HG02970 (cell line): ENCODE measurements around the gene APC2.

Experiments
- ATAC-seq: cut with Tn5 transposase; IDR thresholded peaks from one replicate; pipeline ENCODE4 v1.9.1; 2021; ENCODE audit warnings: mild to moderate bottlenecking, moderate library complexity, moderate number of reproducible peaks; ENCODE audit not compliant: unreplicated experiment, low FRiP score

Gene APC2

GRCh38 chr19:1449467-1450442 is at the start of gene APC2:
APC2 (plus strand) TSS chr19:1450121; CDS start chr19:1453002, 2,881 bp downstream.
- ATAC-seq, result no peak

- no peak for ATAC-seq
Observed at GRCh38 chr19:1400281-1401137, 49.4 kb upstream of the APC2 start.

GRCh38 chr19:1401138-1401888 is 48.6 kb upstream of the APC2 start, which contains the start of gene GAMT:
GAMT (minus strand) TSS chr19:1401542; CDS start chr19:1401476, 66 bp downstream.
- no peak for ATAC-seq

- no peak for ATAC-seq
Observed at GRCh38 chr19:1401889-1402217, 48.1 kb upstream of the APC2 start.

GRCh38 chr19:1402411-1403070 is 47.4 kb upstream of the APC2 start:
- ATAC-seq, result no peak

GRCh38 chr19:1406774-1407527 is 43.0 kb upstream of the APC2 start:
- ATAC-seq, result peak; percentile 81

GRCh38 chr19:1407528-1408299 is 42.2 kb upstream of the APC2 start, which contains the start of gene DAZAP1:
DAZAP1 (plus strand) TSS chr19:1407586; CDS start chr19:1407774, 188 bp downstream.
- peak; percentile 26 for ATAC-seq

- ATAC-seq, result no peak
Observed at GRCh38 chr19:1408300-1409203, 41.4 kb upstream of the APC2 start.

- no peak for ATAC-seq
Observed at GRCh38 chr19:1409204-1410005, 40.5 kb upstream of the APC2 start.

GRCh38 chr19:1410136-1410786 is 39.7 kb upstream of the APC2 start:
- ATAC-seq, result no peak

- ATAC-seq, result no peak
Observed at GRCh38 chr19:1410789-1411188, 39.1 kb upstream of the APC2 start.

- no peak for ATAC-seq
Observed at GRCh38 chr19:1411255-1412191, 38.4 kb upstream of the APC2 start.

GRCh38 chr19:1412323-1412923 is 37.5 kb upstream of the APC2 start:
- no peak for ATAC-seq

- no peak for ATAC-seq
Observed at GRCh38 chr19:1412995-1413800, 36.7 kb upstream of the APC2 start.
